Lower lobe of right lung (tissue), 2 donors: ENCODE data around the gene CD247. TPM values are rescaled to one million over a fixed set of nuclear protein-coding genes. Genes with fewer than 3 reads are reported as not detected.

Source experiments
- ATAC-seq, 2 donors: fragments of 200-7000 bp; cut with Tn5 transposase; one replicate each; pipeline ENCODE4 v1.9.1; 2020 to 2022; ENCODE audit warnings: mild to moderate bottlenecking in 2 of 2, moderate library complexity in 2 of 2
- DNase-seq: peaks from one replicate; pipeline ENCODE4 v3.0.0-alpha.2; 2020
- H3K27ac ChIP-seq: fragments of 200-600 bp; one replicate; pipeline ENCODE4 v1.8.0; 2022
- H3K27me3 ChIP-seq: fragments of 200-600 bp; one replicate; pipeline ENCODE4 v1.8.0; 2022; ENCODE audit warnings: low read depth
- H3K36me3 ChIP-seq: fragments of 200-600 bp; one replicate; pipeline ENCODE4 v1.8.0; 2022; ENCODE audit warnings: mild to moderate bottlenecking
- H3K4me1 ChIP-seq: fragments of 200-600 bp; one replicate; pipeline ENCODE4 v1.8.0; 2022
- H3K4me3 ChIP-seq: fragments of 200-600 bp; one replicate; pipeline ENCODE4 v1.8.0; 2022; ENCODE audit warnings: mild to moderate bottlenecking
- H3K9me3 ChIP-seq: fragments of 200-600 bp; one replicate; pipeline ENCODE4 v1.8.0; 2022
- CTCF ChIP-seq: fragments of 200-600 bp; IDR thresholded peaks from one replicate; pipeline ENCODE4 v1.8.0; 2022; ENCODE audit warnings: antibody characterized with exemption, mild to moderate bottlenecking
- intact Hi-C: fragments of 100-400 bp; cut with DNase I; formaldehyde crosslinking; loops from one replicate; pipeline ENCODE4 v1.11.0; 2022
- total RNA-seq: library from RNA; stranded (reverse); fragmentation: NEBNext Ultra II Directional; extraction: Animal tissue kit (Norgen Biotek cat#: 25700); gene quantifications from one replicate; pipeline ENCODE4 v1.2.1, GENCODE V29; 2021
- donor health status: DM: no; HTN: yes; CAD: no; lungs with severe emphysema.

CD247 gene
- total RNA-seq, 1 donor from 2014 or later: 8.7 TPM

GRCh38 chr1:167545349-167545748 lies 27.0 kb upstream of the CD247 start:
- H3K4me1 ChIP-seq: peaks cover 52% of the 10 kb centered on the region

GRCh38 chr1:167544447-167545093 lies 26.2 kb upstream of the CD247 start:
- H3K4me1 ChIP-seq: peaks cover 46% of the 10 kb centered on the region
- ATAC-seq (no peak), DNase-seq (no peak)
- no peaks in the 10 kb centered on the region for H3K9me3 ChIP-seq
- TF ChIP-seq CTCF: no peak
- H3K36me3 ChIP-seq: peaks cover 53% of the 10 kb centered on the region
- no peak overlapping the region for H3K4me3 ChIP-seq
- H3K27ac ChIP-seq: no peak overlapping the region
- H3K27me3 ChIP-seq: no peaks in the 10 kb centered on the region
- intact Hi-C loops: no loop called here

More at GRCh38 chr1:167545349-167545748, 27.0 kb upstream of the CD247 start:
- no peak for ATAC-seq
- no peaks in the 10 kb centered on the region for H3K9me3 ChIP-seq
- H3K36me3 ChIP-seq: peaks cover 53% of the 10 kb centered on the region
- intact Hi-C loops: no loop called here
- no peak overlapping the region for H3K27ac ChIP-seq
- no peak overlapping the region for H3K4me3 ChIP-seq
- H3K27me3 ChIP-seq: no peaks in the 10 kb centered on the region
- no peak for TF ChIP-seq CTCF
- no peak for DNase-seq

GRCh38 chr1:167543199-167543990 lies 25.1 kb upstream of the CD247 start:
- Histone ChIP-seq H3K36me3 (peaks cover 53% of the 10 kb centered on the region), H3K4me1 (peaks cover 34% of the 10 kb centered on the region), H3K27me3 (no peaks in the 10 kb centered on the region), H3K4me3 (no peak overlapping the region), H3K27ac (no peak overlapping the region), H3K9me3 (no peaks in the 10 kb centered on the region)
- ATAC-seq (no peak), DNase-seq (no peak)
- TF ChIP-seq CTCF: no peak
- intact Hi-C loops: no loop called here

GRCh38 chr1:167542109-167543032 lies 24.0 kb upstream of the CD247 start:
- Histone ChIP-seq H3K4me1 (peaks cover 30% of the 10 kb centered on the region), H3K36me3 (peaks cover 48% of the 10 kb centered on the region), H3K27me3 (no peaks in the 10 kb centered on the region), H3K27ac (peak overlapping the region; percentile 18), H3K4me3 (no peak overlapping the region), H3K9me3 (no peaks in the 10 kb centered on the region)
- peak in 1 of 2 donors; percentile 50 for ATAC-seq
- DNase-seq: no peak
- TF ChIP-seq CTCF: no peak
- intact Hi-C loops: no loop called here

- peaks cover 40% of the 10 kb centered on the region for H3K36me3 ChIP-seq
- H3K9me3 ChIP-seq: no peaks in the 10 kb centered on the region
- H3K27me3 ChIP-seq: no peaks in the 10 kb centered on the region
- intact Hi-C loops: no loop called here
- ATAC-seq: peak in 1 of 2 donors; percentile 52
- no peak for DNase-seq
- no peak overlapping the region for H3K27ac ChIP-seq
- H3K4me1 ChIP-seq: peaks cover 30% of the 10 kb centered on the region
- H3K4me3 ChIP-seq: no peak overlapping the region
- TF ChIP-seq CTCF: no peak
These were observed 23.3 kb upstream of the CD247 start for GRCh38 chr1:167541610-167542009.
